Measurements from ENCODE around the gene HOXA1.

DNA sequence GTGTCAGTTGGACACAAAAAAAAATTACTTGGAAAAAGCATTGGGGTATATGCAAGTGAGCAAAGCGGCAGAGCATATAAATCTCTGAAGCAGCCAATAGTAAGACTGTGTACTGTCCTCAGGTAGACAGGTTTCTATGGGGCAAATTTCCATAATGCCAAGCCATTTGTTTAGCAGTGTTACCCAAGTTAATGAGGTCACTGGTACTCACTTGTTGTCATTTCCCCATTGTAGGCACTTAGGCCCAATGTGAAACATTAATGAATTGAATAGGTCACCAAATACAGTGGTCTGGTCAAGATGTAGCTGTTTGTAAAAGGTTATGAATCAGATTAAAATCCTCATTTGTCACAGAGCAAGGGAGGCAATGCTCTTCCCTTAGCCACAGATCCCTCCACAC, 27.5 kb downstream of the HOXA1 start:
- TF ChIP-seq, protein P1, sequence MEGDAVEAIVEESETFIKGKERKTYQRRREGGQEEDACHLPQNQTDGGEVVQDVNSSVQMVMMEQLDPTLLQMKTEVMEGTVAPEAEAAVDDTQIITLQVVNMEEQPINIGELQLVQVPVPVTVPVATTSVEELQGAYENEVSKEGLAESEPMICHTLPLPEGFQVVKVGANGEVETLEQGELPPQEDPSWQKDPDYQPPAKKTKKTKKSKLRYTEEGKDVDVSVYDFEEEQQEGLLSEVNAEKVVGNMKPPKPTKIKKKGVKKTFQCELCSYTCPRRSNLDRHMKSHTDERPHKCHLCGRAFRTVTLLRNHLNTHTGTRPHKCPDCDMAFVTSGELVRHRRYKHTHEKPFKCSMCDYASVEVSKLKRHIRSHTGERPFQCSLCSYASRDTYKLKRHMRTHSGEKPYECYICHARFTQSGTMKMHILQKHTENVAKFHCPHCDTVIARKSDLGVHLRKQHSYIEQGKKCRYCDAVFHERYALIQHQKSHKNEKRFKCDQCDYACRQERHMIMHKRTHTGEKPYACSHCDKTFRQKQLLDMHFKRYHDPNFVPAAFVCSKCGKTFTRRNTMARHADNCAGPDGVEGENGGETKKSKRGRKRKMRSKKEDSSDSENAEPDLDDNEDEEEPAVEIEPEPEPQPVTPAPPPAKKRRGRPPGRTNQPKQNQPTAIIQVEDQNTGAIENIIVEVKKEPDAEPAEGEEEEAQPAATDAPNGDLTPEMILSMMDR (IDR thresholded peaks at IDR 0.05) = no peak
- TF ChIP-seq POLR2A (IDR thresholded peaks at IDR 0.05) = no peak

Measured in esophagus squamous epithelium (tissue), 4 donors.